HG02884 (cell line): ENCODE results near the gene CD1B.
A peak's percentile ranks its signal among the peaks of the same experiment; 100 is the strongest.
"Not testable (repeated sequence)": the region's sequence is repeated elsewhere in the genome, so short reads cannot be mapped to it uniquely, and the experiment has no call there.

Experiments
- ATAC-seq: cut with Tn5 transposase; IDR thresholded peaks from one replicate; pipeline ENCODE4 v1.9.1; 2021; ENCODE audit warnings: mild to moderate bottlenecking, moderate library complexity; ENCODE audit not compliant: unreplicated experiment

Gene CD1B

DNA sequence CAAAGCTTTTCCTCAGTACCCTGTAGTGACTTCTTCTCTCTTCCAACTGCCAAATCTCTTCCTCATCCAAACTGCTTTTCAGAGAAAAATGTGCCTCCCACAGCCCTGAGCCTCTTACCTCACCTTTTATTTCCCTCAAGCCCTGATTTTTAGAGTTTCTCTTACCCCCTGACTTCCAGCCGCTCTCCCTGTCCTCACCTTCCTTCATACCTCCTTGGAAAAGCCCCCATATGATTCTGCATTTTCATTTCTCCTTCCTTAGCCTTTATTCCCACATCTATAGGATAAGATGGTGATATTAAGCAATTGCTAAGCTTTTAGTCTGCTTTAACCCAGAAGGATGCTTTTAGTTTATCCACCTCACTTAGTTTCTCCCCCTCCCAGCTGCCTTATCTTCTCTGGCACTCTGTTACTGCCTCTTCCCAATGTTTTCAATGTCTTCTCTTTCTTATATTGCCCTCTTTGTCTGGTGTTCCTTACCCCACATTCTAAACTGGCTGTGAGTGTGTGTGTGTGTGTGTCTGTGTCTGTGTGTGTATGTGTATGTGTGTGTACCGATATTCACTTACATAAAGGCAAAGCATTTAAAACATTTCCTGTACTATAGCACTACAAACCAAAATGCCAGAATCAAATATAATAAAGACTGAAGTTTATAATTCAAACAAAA is at the start of gene CD1B:
TSS of gene CD1B (minus strand) at position 51 of the 670 bp plus-strand sequence. CDS start 108 bp downstream, outside the sequence.
- no peak for ATAC-seq

DNA sequence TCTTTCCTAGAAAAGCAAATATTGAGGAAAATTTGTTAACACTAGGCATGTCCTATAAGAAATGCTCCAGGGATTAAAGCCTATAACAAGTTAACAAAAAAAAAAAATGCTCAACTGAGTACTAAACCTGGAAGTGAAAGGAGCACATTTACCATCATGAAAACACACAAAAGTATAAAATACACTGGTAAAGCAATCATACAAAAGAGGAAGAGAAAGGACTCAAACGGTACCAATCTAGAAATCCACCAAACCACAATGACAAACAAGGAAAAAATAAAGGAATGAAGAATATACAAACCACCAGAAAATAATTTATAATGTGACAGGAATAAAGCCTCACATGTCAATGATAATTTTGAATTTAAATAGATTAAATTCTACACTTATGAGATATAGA is 43.5 kb upstream of the CD1B start:
- ATAC-seq: no peak

DNA sequence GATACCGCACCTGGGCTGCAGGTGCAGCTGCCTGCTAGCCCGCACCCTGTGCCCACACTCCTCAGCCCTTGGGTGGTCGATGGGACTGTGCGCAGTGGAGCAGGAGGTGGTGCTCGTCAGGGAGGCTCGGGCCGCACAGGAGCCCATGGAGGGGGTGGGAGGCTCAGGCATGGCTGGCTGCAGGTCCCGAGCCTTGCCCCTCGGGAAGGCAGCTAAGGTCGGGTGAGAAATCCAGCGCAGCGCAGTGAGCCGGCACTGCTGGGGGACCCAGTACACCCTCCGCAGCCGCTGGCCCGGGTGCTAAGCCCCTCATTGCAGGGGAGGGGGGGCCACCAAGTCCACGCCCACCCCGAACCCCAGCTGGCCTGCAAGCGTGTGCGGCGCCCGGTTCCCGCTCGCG is 42.8 kb upstream of the CD1B start:
- ATAC-seq: not testable (repeated sequence)

DNA sequence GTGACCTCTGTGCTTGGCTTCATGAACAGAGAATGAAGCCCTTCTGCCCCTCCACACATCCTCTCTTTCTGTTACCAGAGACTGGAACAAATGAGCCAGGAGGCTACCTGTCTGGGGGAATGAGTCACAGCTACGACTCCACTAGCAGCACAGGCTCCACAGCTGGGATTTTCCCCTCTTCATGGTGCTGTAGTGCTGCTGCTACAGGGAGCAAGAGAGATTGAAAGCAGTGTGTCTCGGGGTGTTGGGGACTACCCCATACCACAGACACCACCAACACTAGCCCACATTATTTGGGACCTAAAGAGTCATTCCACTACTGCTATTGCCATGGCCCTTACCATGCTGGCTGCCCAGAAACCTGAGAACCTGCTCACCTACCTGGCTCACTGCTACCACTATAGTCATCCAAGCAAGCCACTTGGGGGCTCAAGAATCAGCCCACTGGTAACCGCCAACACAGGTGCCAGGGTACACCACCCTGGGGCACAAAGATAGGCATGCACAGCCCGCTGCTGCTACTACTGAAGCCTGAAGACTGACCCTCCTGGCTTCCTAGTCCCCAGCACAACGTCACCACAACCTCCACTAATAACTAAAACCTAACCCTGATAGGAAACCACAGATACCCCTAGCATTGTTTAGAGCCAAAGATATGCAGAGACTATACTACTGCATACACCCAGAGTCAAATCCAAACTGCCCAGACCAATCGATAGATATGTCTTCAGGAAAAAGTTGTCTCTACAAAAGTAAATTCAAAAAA is 40.0 kb upstream of the CD1B start:
- peak; percentile 96 for ATAC-seq

DNA sequence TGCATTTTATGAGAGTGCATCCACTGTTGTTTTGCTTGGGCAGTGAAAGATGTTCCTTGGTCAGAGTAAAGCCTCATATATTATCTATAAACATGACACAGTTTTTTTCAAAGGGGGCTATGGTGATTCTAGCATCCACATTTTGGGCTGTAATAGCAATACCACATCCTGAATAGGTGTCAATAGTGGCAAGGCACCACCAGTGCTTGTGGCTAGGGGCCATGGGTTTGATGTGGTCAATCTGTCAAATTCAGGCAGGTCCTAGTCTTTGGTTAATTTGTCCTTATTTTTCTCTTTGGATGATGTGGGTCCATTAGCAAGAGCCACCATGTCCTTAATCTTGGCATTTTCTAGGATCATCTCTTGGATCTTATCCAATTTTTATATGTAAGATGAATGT is 35.5 kb upstream of the CD1B start:
- no peak for ATAC-seq

DNA sequence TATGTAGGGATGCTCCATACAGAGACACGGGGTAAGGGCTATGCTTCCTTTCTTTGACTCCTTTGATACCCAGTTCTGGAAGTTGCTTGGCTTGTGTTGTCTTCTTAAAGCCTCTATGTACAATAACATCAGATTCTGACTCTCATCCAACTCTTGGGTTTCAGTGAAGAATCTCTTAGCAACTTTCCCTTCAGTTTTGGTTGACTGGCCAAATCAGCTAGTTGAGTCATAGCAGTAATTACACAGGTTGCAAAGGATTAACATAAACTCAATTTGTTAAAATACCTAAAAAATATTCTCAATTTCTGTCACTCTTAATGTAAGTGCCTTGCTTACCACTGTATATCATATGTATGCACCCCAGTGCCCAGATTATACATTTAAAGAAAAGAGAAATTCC is 31.6 kb upstream of the CD1B start:
- ATAC-seq: no peak

DNA sequence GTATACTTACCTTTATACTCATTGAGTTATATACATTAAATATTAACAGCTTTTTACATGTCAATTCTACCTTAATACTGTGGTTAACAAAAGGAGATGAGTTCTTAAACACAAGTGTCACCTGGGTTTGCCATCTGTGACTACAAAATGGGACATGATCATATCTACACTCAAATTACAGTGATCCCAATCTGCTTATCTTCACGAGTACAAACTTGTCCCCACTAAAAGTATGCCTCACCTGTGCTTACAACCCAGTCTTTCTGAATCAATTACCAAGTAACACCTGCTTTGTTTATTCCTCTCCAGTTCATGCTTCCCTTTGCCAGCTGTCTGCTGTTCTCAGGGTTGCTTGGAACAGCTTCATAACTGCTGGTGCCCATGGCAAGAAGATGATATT is 31.2 kb upstream of the CD1B start:
- no peak for ATAC-seq

DNA sequence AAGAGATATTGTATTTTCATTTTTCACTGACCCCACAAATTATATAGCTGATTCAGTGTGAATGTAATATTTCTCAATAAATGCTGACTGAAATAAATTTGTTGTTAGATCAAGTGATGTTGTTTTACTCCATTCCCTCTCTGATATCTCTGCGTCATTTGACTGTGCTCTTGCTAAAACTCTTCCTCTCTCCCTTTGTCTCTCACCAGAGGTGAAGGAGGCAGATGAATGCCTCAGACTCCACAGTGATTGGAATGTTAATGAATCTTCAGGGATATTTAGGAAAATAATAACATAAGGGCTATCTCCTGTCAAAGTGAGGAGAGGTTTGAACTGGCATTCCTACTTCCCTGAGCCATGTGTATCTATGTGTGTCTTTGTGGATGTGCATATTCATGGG is 26.1 kb upstream of the CD1B start:
- ATAC-seq: no peak

DNA sequence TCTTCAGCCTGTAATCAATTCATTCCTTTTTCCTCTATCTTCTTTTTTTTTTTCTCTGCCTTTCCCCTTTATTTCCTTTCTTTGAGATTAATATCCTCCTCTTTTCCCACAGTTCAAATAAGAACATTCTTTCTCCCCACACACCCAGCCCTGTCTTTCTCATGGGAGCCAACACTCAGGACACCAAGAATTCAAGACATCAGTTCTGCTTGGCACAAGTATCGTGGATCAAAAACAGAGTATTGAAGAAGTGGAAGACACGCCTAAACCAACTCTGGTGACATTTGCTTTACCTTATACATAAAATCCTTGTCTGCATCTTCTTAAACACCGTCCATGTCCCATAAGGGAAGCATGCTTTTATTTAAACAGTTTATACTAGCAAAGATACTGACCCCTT is 25.3 kb upstream of the CD1B start:
- no peak for ATAC-seq

DNA sequence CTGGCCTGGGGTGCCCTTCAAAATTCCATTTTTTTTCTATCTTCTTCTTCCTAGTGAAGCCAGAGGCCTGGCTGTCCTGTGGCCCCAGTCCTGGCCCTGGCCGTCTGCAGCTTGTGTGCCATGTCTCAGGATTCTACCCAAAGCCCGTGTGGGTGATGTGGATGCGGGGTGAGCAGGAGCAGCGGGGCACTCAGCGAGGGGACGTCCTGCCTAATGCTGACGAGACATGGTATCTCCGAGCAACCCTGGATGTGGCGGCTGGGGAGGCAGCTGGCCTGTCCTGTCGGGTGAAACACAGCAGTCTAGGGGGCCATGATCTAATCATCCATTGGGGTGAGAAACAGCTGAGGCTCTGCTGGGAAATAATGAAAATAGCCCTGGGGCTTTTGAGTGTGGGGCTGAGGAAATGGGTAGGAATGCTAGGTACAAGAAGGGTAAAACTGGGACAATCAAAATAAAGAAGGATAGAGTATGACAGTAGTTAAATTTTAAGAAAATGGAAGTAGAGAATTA is 24.5 kb upstream of the CD1B start:
- no peak for ATAC-seq

DNA sequence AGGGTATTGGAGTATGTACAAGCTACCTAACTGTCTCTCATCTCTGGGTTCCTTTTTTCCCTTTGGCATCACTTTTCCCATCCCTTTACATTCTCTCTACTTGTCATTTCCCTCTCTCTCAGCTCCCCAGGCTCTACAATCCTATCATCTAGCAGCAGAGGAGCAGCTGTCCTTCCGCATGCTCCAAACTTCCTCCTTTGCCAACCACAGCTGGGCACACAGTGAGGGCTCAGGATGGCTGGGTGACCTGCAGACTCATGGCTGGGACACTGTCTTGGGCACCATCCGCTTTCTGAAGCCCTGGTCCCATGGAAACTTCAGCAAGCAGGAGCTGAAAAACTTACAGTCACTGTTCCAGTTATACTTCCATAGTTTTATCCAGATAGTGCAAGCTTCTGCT is 22.9 kb upstream of the CD1B start:
- no peak for ATAC-seq

DNA sequence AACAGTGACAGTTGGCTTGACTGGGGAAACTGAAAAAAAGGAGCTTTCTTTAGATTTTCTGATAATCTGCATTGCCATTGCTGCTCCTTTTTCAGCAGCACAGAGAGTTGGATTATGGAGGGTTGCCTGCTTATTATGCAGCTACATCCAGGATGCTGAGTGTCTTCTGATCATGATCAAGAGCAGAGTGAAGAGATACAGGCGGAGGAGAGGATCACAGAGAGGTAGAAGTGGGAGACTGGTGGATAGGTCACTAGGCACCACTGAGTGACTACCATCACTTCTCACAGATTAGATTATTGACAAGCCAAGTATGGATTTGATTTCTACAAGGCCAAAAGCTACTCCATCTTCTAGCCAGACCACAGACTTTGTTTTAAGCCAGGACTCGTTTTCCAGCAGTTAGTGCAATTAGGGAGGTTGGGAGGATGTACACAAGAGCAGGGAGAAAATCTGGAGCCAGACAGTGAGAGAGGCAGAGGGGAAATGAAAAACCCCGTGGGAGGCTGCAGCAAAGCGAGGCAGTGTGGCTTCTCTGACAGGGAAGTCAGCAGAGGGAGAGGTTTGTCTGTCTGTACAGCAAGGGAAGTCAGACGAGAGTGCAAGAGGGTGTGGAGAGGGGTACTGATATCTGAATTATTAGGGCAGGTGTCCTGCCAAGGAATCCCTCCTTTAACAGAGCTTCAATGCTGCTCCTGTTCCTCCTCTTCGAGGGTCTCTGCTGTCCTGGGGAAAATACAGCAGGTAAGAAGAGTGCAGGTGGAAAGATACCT is 22.2 kb upstream of the CD1B start, which contains the start of gene CD1E:
TSS of gene CD1E (plus strand) at position 592 of the 773 bp plus-strand sequence. CDS start at position 687, 95 bp downstream.
- ATAC-seq: peak; percentile 74

DNA sequence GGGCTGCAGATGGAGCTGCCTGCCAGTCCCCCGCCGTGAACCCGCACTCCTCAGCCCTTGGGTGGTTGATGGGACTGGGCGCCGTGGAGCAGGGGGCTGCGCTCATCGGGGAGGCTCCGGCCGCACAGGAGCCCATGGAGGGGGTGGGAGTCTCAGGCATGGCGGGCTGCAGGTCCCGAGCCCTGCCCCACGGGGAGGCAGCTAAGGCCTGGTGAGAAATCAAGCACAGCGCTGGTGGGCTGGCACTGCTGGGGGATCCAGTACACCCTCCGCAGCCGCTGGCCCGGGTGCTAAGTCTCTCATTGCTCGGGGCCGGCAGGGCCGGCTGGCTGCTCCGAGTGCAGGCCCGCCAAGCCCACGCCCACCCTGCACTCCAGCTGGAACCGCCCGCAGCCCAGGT is 17.6 kb upstream of the CD1B start:
- not testable (repeated sequence) for ATAC-seq

DNA sequence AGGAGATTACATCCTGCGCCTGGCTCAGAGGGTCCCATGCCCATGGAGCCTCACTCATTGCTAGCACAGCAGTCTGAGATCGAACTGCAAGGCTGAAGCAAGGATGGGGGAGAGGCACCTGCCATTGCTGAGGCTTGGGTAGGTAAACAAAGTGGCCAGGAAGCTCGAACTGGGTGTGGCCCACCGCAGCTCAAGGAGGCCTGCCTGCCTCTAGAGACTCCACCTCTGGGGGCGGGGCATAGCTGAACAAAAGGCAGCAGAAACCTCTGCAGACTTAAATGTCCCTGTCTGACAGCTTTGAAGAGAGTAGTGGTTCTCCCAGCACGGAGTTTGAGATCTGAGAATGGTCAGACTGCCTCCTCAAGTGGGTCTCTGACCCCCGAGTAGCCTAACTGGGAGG is 5.1 kb upstream of the CD1B start:
- not testable (repeated sequence) for ATAC-seq

DNA sequence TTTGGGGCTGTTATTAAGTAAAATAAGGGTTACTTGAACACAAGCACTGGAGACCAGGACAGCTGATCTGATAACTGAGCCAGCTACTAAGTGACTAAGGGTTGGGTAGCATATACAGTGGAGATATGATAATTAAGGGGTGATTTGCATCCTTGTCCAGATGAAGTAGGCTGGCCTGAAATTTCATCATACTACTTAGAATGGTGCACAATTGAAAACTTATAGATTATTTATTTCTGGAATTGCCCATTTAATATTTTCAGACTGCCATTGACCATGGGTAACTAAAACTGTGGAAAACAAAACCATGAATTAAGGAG is 3.8 kb upstream of the CD1B start:
- no peak for ATAC-seq

DNA sequence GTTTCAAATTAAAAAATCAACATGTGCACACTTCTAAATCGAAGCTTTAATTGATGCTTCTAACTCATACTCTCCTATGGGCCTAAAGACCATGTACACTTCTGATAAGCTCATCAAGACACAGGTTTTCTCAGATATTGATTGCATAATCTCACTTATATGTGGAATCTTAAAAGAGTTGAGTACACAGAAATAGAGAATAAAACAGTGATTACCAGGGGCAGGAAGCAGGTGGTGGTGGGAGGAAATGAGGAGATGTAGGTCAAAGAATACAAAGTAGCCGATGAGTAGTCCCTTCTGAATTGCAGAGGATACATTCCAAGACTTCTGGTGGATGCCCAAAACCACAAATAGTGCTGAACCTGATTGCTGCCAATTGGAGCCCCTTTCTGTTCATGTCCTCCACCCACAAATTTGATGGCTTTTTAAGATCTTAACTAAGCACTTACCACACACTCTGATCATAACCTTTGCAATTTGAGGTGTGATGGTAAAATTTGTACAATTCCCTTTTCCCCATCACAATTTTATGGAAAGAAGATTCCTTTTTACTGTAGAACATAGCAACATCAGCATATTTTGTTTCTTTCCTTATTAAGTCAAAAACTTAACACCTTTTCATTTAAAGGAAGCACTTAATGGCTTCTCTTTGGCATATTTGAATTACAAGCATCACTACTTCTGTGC is 3.3 kb upstream of the CD1B start:
- no peak for ATAC-seq

DNA sequence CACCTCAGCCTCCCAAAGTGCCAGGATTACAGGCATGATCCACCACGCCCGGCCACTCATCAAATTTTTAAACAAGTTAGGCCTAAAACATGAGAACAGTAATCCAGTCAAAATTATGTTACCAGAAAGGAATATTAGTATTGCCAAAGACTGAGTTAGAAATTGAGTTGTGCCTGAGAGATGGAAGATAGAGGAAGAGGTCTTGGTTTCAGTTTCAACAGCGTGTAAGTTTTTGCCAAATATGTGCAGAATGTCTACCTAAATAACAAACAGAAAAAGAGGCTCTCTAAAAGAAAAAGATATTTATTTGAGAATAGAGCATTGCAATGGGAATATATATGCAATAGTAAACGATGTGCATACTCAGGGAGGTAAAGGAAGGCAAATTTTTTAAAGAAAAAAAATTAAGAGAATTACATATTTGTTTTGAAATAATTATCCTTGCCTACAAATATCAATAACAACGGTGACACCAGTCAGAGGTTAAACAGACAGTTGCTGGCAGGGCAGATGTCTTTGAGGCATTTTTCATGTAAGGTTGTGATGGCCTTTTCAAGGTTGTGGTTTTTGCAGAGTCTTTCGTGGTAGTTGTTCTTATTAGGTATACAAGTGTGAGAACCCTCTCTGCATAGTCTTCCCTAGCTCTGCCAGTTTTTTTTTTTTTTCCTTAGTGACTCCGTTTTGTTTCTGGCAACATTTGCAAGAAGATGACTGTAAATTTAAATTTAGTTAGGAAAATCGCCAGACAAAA is 2.2 kb upstream of the CD1B start:
- ATAC-seq: no peak

DNA sequence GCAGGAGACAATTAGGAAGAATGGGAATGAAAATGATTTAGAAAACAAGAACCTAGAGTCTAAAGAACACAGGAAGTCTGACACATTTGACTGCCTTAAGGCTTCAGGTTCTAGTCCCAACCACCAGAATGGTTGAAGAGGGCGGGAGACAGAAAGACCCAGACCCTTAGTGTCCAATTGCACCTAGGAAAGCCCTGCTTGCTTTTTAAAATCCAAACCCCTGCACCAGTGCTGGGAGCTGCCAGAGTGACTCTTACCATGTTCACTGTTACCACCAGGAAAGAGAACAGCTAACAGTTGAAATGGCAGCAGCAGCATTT is 265 bp downstream of the CD1B start:
- no peak for ATAC-seq

DNA sequence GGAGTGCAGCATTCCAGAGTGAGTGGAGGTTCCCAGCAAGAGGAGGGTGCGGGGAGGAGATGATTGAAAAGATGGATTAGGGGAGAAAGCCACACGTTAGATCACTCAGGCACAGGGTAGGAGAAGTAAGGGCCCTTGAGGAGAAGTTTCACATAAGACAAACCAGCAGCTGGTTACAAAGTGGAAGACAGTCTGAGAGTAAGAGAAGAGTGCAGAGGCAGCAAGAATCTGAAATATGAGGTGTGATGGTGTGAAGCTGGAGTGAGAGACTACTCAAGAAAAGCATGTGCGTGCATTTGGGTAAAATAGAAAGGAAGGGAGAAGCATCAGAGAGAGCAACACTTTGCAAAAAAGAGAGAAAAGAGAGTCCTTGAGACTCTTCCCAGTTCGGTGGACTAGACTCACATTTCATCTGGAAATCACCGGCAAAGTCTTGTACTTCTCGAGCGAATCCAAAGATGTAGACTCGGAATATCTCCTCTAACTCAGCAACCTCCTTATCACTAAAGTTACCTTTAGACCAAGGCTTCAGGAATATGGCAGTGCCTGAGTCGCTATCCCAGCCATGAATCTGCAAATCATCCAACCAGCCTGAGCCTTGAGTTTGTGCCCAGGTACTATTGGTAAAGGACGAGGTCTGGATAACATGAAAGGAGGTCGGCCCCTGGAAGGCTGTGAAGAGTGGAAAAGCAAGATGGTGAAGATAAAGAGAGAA is 783 bp downstream of the CD1B start:
- ATAC-seq: no peak

DNA sequence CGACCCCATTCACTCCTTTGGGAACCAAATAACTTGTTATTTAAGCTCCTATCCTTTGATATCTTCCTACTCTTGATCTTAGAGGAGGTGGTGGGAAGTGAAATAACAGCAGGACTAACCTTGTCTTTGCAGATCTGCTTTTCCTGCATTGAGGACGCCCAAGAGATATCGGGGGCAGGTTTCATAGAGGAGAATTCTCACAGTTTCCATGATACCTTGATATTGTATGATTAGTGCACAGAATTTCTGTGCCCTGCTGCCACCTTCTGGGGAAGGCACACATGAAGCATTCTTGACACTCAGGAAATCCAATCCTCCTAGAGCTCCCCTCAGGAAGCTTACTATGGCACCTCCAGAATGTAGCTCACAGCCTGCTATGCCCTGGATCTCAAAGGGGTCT is 1.6 kb downstream of the CD1B start:
- ATAC-seq: no peak
